ENCODE results near the gene TMEM38A. TPM values are rescaled to one million over a fixed set of nuclear protein-coding genes. Genes with fewer than 3 reads are reported as not detected.

The TMEM38A gene
- total RNA-seq, 1 donor from 2014 or later: 4.1 TPM

DNA sequence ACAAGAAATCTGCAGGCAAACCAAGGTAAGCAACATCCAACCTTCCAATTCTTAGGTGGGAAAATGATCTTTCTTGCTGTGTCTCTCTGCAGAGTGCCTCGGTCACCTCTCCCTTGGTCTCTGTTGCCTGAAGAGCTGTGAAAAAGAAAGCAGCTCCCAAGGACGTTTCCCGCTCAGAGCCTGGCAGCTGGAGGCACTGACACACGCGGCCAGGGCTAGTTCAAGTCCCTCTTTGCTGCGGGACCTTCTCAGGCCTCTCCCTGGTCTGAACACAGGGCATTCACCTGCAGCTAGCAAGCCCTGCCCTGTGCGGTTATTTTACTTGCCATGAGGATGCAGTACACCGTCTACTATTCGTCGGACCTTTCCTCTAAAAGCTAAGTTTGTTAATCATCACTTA is 36.7 kb upstream of the TMEM38A start:
- no peak for DNase-seq (ENCODE audit: low read depth)
- H3K36me3 ChIP-seq (ENCODE audit: control insufficient read depth, insufficient read depth, low read length): no peaks in the 10 kb centered on the region
- TF ChIP-seq, protein P1, sequence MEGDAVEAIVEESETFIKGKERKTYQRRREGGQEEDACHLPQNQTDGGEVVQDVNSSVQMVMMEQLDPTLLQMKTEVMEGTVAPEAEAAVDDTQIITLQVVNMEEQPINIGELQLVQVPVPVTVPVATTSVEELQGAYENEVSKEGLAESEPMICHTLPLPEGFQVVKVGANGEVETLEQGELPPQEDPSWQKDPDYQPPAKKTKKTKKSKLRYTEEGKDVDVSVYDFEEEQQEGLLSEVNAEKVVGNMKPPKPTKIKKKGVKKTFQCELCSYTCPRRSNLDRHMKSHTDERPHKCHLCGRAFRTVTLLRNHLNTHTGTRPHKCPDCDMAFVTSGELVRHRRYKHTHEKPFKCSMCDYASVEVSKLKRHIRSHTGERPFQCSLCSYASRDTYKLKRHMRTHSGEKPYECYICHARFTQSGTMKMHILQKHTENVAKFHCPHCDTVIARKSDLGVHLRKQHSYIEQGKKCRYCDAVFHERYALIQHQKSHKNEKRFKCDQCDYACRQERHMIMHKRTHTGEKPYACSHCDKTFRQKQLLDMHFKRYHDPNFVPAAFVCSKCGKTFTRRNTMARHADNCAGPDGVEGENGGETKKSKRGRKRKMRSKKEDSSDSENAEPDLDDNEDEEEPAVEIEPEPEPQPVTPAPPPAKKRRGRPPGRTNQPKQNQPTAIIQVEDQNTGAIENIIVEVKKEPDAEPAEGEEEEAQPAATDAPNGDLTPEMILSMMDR (IDR thresholded peaks at IDR 0.05; ENCODE audit: insufficient read depth, low read length, poor library complexity, severe bottlenecking): no peak
- H3K4me3 ChIP-seq (ENCODE audit: low read depth, low read length): no peak overlapping the region
- H3K27me3 ChIP-seq (ENCODE audit: control insufficient read depth, insufficient read depth, low read length): no peaks in the 10 kb centered on the region

DNA sequence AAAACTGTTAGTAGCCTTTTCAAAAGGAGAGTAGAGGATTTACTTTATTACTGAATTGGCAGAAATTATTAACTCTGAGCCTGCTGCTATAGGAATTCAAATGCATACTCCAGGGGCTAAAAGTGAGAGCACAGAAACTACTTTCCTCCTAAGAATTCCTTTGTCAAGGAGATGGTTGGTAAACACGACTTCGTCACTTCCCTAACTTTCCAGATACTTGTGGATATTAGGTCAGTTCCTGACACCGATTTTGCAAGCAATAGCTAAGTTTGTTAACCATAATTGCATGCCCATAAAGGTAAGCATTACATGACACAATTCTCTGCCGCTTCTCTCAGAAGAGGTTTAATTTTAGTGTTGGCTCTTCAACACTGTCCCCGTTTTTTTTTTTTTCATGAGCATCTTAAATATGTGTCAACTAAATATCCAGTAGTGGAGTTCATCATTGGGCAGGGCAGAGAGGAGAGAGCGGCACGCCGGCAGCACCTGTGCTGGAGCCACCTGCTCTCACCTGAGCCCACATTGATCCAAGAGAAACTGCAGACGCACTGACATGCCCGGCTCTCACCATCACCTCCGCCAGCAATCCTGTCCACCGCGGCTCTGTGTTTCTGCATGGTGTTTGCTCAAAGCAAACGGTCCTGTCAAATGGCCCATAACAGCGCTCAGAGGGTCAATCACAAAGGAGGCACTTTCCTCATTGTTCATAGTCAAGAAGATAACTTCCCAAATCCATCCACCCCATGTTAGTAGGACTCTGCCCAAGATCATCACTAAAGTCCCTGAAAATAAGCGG is 35.6 kb upstream of the TMEM38A start:
- no peak for DNase-seq (ENCODE audit: low read depth)
- TF ChIP-seq, protein P1 (IDR thresholded peaks at IDR 0.05; ENCODE audit: insufficient read depth, low read length, poor library complexity, severe bottlenecking): no peak
- no peaks in the 10 kb centered on the region for H3K27me3 ChIP-seq (ENCODE audit: control insufficient read depth, insufficient read depth, low read length)
- H3K36me3 ChIP-seq (ENCODE audit: control insufficient read depth, insufficient read depth, low read length): no peaks in the 10 kb centered on the region
- H3K4me3 ChIP-seq (ENCODE audit: low read depth, low read length): no peak overlapping the region

DNA sequence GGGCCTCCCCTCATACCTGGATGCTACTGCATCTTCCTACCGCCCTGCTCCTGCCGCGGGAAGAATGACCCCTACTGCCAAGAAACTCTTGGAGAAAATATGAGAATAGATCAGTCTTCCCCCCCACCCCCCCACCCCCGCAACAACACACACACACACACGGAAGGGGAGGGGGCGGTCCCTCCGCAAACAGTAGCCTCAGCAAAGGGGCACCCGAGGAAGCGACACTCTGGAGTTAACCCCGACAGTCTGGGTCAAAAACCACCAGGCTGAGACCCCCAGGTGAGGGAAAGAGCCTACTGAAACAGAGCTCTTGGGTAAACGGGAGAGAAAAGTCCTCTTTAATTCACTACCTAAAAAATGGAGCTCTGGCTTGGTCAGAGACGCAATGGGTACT is 34.1 kb upstream of the TMEM38A start:
- no peak for DNase-seq (ENCODE audit: low read depth)
- Histone ChIP-seq H3K4me3 (ENCODE audit: low read depth, low read length) (peak overlapping the region; percentile 98), H3K27me3 (ENCODE audit: control insufficient read depth, insufficient read depth, low read length) (no peaks in the 10 kb centered on the region), H3K36me3 (ENCODE audit: control insufficient read depth, insufficient read depth, low read length) (no peaks in the 10 kb centered on the region)
- TF ChIP-seq, protein P1 (IDR thresholded peaks at IDR 0.05; ENCODE audit: insufficient read depth, low read length, poor library complexity, severe bottlenecking): no peak

DNA sequence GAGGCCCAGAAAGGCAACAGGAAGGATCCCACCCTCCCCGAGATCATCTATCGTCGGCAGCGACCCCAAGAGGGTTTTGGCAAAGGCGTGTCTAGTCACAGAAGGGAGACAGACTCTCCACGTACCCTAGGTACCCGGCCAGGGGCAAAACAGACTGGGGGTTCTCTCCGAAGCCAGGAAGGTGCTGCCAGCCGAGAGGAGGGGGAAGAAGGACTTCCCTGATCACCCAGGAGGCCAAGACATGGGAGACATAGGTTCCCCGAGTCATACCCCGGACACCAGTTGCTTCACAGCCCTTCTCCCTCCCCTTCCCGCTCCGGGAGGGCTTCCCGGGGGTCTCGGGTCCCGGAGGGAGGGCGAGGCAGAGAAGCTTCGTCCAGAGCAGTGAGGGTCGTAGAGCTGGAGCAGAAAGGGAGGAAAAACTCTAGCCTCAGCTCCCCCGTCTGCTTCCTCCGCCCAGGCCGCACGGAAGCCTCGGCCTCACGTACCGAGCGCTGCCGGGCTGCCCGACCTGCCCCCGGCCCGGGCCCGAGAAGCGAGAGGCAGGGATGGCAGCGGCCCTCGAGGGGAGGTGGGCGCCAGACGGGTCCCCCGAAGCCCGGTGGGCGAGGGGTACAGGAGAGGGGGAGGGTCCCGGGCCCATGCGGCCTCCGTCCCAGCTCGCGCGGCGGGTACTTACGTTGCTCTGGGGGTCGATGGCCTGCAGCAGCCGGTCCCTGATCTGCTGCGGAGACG is 33.6 kb upstream of the TMEM38A start:
- no peaks in the 10 kb centered on the region for H3K27me3 ChIP-seq (ENCODE audit: control insufficient read depth, insufficient read depth, low read length)
- H3K36me3 ChIP-seq (ENCODE audit: control insufficient read depth, insufficient read depth, low read length): no peaks in the 10 kb centered on the region
- DNase-seq (ENCODE audit: low read depth): no peak
- peak overlapping the region; percentile 98 for H3K4me3 ChIP-seq (ENCODE audit: low read depth, low read length)
- TF ChIP-seq, protein P1 (IDR thresholded peaks at IDR 0.05; ENCODE audit: insufficient read depth, low read length, poor library complexity, severe bottlenecking): no peak

DNA sequence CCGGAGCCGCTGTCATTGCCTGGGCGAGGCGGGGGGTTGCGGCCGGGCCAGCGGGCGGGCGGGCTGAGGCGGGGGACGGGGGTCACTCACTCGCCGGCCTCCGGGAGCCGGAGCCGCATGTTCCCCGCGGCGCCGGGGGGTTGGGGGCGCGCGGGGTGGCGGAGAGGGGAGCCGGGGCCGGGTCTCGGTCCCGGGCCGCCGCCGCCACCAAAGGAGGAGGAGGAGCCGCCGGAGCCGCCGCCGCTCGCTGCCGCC is 33.1 kb upstream of the TMEM38A start:
- Histone ChIP-seq H3K36me3 (ENCODE audit: control insufficient read depth, insufficient read depth, low read length) (no peaks in the 10 kb centered on the region), H3K27me3 (ENCODE audit: control insufficient read depth, insufficient read depth, low read length) (no peaks in the 10 kb centered on the region), H3K4me3 (ENCODE audit: low read depth, low read length) (peak overlapping the region; percentile 98)
- no peak for DNase-seq (ENCODE audit: low read depth)
- TF ChIP-seq, protein P1 (IDR thresholded peaks at IDR 0.05; ENCODE audit: insufficient read depth, low read length, poor library complexity, severe bottlenecking): no peak
